ENCODE data around the gene CEL.

DNA sequence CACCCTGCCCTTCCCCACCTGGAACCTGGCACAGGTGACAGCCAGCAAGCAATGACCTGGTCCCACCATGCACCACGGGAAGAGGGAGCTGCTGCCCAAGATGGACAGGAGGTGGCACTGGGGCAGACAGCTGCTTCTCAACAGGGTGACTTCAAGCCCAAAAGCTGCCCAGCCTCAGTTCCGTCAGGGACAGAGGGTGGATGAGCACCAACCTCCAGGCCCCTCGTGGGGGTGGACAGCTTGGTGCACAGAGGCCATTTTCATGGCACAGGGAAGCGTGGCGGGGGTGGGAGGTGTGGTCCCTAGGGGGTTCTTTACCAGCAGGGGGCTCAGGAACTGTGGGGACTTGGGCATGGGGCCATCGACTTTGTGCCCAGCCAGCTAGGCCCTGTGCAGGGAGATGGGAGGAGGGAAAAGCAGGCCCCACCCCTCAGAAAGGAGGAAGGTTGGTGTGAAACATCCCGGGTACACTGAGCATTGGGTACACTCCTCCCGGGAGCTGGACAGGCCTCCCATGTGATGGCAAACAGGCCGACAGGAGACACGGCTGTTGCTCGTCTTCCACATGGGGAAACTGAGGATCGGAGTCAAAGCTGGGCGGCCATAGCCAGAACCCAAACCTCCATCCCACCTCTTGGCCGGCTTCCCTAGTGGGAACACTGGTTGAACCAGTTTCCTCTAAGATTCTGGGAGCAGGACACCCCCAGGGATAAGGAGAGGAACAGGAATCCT, 1.9 kb downstream of the CEL start:
- TF ChIP-seq CTCF (IDR thresholded peaks at IDR 0.05) (peak in 4 of 7 experiments; percentile 17 to 24 (median 21)), POLR2A (IDR thresholded peaks at IDR 0.05) (peak in 2 of 3 donors; percentile 74 to 83)
